Activated CD4-positive, alpha-beta T cell treated with anti-CD3 and anti-CD28 coated beads, Interleukin-2, amount 50 U/mL, for 48 hours (primary cell): ENCODE data around the gene DNM3.
"Not testable (repeated sequence)": the region's sequence is repeated elsewhere in the genome, so short reads cannot be mapped to it uniquely, and the experiment has no call there.

ENCODE experiments used
- DNase-seq, 2 experiments: peaks; one replicate each; pipeline ENCODE4 v3.0.0-alpha.2; 2020

Gene DNM3

DNA sequence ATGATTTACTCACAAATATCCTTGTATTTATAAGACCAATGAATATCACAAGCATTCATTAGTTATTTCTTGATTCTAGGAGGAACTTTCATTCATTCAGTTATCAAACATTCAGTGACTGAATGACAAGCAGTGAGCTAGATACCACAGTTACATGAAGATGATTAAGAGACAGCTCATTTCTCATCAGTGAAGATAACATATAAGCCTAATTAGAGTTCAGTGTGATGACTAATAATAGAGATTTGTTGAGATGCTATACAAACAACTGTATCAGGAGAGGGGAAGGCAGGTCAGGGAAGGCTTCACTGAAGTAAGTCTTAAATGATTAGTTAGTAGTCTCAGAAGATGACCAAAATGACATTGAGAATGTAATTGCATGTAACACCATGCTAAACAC, 564.6 kb downstream of the DNM3 start:
- no peak for DNase-seq

DNA sequence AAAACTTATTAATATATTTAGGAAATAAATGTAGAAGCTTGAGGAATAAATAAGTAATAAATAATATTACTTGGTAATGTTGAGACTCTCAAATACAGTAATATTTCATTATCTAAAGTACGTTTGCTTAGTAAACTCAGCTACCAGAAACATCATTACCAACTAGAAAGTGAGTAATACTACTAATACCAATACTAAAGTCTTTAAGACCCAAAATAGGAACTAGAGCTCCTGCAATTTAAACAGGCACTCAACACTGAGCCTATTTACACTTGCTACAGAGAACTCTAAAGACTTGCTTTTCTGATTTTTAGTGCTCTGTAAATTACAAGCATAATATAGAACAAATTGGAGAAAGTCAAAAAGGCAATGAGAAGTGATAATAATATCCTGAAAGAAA, 565.7 kb downstream of the DNM3 start:
- no peak for DNase-seq

DNA sequence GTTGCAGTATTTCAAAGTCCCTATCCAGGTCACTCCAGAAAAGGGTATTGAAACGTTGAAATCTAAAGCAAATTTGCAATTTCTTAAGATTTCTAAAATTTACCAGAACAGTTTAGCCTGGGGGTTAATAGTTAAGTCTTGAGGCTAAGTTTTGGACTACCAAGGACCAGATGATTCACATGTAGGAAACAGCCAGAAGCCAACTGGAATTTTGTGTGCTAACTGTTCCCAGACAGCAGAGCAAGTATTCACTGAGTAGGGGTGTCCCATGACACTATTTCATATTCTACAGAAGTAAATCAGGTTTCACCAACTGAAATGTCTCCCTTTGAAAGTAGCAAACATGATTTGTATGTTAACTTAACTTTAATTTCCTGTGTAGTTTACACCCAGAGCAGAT, 567.7 kb downstream of the DNM3 start:
- DNase-seq: no peak

DNA sequence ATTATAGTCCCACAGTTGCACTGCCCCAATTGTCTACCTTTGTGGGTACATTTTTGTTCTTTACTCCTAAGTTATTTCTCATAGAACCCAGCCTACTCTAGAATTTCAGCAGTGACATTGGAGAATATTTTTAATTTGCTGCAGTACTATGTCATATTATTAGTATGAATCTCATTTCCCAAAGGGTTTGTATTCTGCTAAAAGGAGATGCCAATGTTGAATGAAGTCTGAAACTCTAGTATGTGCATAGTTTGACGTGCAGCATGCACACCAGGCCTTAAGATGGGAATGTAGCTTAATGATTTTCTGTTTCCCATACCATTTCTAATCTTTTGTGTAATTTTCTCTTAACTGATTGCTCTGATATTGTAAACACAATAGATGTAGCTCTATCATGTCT, 568.7 kb downstream of the DNM3 start:
- DNase-seq: no peak

DNA sequence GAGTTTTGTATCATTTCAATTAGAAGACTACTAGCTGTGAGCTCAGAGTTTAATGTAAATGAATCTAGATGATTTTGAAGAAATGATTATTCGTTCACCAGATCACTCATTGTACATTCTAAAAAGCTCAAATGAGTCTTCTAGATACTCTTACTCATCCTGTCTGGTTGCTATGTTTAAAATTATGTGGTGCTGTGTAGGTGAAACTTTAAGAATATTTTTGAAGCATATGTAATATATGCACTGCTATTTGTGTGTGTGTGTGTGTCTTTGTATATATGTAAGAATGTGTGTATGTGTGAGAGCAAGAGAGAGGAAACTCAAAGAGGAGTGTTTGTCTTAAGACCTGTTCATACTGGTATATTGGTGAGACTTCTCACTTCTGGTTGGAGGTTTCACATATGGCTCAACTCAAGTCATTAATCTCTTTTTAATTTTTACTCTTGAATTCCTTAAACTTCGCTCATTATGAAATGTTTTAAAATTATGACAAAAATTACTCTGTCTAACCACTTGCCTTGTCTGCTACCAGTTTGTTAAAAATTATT, 570.6 kb downstream of the DNM3 start:
- no peak for DNase-seq

DNA sequence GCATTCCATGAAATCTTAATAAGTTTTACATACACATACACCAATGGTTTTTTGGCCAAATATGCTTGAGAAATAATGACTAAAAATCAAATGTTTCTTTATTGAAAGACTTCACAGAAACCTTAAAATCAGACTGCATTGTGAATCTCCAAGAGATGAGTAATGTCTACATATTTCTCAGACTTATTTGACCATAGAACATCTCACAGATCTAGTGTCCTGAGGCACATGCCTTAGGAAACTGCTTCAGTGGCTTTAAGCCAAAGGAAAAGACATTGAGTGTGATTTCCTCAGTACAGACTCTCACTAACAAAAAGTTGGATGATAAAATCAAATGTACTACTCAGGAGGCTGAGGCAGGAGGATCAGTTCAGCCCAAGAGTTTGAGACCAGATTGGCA, 573.0 kb downstream of the DNM3 start:
- no peak for DNase-seq

DNA sequence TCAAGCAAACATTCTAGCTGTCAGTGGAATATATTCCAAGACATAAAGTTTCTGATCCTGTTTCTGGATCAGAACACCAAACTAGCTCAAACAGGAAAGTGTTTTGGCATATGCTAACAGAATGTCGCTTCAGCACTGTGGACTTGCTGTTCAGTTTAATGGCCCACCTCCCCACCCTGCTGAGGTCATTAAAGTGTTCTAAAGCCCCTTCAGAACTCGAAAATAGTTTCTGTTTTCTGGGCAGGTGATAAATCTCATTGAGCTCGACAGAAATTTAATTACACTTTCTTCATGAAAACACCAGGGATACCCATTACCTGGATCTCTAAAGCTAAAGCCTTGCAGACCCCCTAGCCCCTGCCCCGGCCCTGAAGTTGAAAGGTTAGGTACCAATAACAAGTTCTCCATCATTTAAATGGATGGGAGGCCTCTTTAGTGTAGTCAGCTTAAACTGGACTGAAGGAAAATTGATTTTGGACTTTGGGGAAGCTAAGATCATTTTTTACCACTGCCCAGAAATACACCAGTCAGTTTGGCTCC, 575.3 kb downstream of the DNM3 start:
- no peak for DNase-seq

DNA sequence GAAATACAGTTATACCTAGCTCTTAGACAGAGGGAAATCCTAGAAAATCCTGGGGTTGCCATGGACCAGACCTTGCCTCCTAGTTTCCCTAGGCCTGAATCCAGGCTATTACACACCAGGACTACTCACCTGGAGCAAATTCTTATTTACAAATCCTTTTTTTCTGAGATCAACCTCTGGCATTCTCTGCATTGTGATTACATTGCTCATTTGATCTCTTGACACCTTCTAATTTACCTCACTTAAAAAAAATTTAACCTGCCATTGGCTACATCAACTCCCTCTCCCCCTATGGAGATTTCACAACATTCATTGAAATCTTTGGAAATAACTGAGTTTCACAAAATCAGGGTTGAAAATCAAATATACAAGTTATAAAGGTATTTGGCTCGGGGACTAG, 576.3 kb downstream of the DNM3 start:
- DNase-seq: no peak

DNA sequence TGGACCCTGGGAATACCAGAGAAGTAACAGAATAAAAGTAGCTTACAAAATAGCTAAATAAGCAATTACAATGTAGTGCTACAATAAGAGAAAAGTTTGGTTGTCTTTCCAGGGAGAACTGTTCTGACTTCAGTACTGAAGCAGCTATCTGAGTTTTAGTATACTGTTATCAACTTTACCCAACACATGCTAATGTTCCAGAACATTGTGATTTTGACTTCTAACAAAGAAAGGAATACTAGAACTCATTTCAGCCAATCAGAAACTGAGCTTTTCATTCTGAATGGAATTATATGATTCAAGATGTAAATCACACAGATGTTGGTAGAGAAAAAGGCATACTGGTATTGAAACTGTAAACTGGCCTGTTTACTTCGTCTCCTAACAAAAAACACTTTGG, 579.1 kb downstream of the DNM3 start, which contains the start of gene C1orf105:
TSS of gene C1orf105 (plus strand) at position 301 of the 400 bp plus-strand sequence. CDS start 201 bp downstream, outside the sequence.
- no peak for DNase-seq

DNA sequence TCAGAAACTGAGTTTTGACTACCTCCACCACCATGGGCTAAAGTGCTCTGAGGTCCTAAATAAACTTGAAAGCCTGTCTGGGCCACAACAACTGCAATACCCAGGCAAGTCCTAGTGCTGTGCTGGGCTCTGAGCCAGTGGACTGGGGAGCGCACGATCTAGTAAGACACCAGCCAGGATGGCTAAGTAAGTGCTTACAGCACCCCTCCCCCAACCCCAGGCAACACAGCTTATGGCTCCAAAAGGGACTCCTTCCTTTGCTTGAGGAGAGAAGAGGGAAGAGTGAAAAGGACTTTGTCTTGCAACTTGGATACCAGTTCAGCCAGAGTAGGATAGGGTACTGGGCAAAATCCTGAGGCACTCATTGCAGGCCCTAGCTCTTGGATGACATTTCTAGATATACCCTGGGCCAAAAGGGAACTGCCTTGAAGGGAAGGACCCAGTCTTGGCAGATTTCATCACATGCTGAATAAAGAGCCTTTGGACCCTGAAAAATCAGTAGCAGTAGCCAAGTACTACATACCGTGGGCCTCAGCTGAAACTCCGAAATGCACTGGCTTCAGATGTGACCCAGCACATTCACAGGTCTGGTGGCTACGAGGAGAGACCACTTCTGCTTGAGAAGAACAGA, 580.8 kb downstream of the DNM3 start:
- DNase-seq: no peak

DNA sequence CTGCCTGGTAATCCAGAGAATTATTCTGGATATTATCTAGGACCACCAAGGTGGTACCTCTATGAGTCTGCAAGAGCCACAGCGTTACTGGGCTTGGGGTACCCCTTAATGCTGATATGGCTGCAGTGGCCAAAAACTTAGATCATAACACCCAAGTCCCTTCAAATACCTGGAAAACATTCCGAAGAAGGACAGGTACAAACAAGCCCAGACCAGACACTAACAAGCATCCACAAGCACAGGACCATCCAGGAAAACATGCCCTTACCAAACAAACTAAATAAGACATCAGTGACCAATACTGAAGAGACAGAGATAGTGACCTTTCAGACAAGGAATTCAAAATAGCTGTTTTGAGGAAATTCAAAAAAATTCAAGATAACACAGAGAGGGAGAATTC, 582.0 kb downstream of the DNM3 start:
- no peak for DNase-seq

DNA sequence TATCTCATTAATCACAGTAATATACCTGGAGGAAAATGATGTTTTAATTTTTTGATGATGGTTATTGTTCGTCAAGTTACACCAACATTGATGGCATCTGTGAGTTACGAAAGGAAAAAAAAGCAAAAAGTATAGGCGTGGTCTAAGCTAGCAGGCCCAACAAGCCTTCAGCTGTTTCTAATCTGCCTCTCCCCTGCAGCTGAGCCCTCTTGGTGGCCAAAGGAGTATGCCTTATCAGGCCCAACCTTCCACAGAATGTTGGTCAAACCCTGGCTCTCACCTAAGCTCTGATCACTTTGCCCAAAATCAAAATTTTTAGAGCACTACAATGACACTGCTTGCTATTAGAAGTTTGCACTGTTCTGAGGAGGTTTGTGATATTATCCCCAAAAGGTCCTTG, 584.0 kb downstream of the DNM3 start:
- no peak for DNase-seq

DNA sequence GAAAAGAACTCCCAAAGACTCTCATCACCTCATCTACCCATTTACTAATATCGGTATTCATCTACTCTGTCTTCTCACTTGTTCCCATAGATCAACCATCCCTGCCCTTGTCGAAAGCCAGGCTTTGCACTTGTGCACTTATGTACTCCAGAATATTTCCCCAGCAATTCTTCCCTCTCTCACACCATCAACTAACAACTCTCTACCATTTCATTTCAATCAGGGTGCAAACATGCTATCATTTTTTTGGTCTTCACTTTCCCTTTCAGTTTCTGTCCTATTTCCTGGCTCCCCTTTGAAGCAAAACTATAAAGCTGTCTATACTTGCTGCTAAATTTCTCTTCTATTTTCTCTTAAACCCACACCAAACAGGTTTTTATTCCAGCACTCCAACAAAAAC, 585.9 kb downstream of the DNM3 start:
- DNase-seq: no peak

DNA sequence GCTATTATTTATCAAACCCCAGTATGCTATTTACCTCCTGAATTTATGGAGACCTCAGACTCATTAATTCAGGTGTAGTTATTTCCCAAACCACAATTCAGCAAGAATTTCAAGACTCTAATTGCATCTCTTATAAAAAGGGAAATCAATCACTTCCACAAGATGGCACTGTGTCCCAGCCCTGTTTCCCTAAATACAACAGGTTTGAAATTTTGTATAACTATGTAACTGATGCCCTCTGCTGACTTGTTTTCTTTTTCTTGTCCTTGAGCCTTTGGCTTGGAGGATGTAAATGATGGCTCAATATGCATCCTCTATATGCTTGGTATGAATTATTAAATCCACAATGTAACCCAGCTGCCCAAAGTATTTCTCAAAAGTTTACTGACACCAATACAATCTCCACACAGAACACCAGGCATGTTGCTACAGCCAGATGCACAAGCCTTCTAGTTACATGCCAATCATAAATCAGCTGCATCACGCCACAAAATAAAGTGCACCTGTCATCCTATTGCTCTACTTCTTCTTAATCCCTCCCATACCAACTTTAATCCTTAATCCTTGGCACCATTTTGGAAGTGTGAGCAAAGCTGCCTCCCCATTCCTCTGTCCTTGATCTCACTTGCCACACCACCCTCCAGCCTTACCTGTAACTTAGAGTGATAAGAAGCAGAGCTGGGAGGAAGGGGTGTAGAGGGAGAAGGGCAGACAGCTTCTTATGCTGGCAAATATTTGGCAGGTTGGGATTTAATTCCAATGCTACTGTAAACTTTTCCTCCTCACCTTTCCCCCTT, 588.2 kb downstream of the DNM3 start:
- peak; percentile 28 to 50 for DNase-seq

DNA sequence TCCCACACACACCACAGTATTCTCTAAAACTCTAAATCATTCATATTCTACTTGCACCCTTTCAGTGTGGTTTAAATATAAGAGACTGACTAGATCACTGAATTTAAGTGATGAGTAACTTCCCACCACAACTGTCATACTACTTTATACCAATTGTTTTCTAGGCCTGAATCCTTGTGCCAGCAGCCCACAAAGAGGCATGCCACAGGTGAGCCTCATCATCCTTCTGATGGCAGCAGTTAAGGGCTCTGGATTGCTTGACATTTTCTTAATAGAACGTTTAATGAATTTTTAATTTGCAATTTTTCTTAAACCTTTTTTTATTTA, 588.8 kb downstream of the DNM3 start:
- DNase-seq: no peak

DNA sequence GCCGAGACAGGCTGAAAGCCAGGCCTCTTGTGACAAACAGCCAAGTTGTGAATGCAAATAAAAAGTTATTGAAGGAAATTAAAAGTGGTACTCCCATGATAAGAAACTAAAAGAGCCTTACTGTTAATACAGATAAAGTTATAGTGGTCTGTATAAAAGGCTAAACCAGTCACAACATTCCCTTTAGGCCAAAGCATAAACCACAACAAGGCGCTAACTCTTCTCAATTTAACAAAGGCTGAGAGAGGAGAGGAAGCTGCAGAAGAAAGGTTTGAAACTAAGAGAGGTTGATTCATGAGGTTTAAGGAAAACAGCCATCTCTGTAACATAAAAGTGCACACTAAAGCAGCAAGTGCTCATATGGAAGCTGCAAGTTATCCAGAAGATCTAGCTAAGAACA, 589.9 kb downstream of the DNM3 start:
- DNase-seq: no peak

DNA sequence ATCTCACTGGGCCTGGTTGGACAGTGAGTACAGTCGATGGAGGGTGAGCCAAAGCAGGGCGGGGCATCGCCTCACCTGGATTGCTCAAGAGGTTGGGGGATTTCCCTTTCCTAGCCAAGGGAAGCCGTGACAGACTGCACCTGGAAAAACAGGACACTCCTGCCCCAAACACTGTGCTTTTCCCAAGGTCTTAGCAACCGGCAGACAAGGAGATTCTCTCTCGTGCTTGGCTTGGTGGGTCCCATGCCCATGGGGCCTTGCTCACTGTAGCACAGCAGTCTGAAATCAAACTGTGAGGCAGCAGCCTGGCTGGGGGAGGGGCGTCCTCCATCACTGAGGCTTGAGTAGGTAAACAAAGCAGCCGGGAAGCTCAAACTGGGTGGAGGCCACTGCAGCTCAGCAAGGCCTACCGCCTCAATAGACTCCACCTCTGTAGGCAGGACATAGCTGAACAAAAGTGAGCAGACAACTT, 590.5 kb downstream of the DNM3 start:
- peak in 1 of 2 experiments; percentile 9 for DNase-seq

DNA sequence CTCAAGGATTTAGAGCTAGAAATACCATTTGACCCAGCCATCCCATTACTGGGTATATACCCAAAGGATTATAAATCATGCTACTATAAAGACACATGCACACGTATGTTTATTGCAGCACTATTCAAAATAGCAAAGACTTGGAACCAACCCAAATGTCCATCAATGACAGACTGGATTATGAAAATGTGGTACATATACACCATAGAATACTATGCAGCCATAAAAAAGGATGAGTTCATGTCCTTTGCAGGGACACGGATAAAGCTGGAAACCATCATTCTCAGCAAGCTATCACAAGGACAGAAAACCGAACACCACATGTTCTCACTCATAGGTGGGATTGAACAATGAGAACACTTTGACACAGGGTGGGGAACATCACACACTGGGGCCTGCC, 595.9 kb downstream of the DNM3 start:
- DNase-seq: not testable (repeated sequence)

DNA sequence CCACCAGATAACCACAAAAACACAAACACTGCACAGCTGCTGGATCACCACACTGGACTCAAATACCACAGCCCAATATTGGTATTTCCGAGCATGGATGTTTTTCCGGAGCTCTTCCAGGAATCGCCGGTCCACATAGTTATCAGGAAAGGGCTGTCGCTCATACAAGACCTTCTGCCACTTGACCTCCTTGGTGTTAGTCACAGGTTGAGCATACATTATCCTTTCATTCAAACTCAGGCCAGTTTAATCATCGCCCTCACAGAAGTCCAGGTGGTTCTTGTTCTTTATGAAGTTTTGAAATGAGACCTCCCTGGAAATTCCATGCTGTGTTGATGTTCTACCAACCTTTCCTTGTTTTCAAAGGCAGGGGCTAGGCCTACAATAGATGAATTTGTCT, 601.1 kb downstream of the DNM3 start:
- no peak for DNase-seq

DNA sequence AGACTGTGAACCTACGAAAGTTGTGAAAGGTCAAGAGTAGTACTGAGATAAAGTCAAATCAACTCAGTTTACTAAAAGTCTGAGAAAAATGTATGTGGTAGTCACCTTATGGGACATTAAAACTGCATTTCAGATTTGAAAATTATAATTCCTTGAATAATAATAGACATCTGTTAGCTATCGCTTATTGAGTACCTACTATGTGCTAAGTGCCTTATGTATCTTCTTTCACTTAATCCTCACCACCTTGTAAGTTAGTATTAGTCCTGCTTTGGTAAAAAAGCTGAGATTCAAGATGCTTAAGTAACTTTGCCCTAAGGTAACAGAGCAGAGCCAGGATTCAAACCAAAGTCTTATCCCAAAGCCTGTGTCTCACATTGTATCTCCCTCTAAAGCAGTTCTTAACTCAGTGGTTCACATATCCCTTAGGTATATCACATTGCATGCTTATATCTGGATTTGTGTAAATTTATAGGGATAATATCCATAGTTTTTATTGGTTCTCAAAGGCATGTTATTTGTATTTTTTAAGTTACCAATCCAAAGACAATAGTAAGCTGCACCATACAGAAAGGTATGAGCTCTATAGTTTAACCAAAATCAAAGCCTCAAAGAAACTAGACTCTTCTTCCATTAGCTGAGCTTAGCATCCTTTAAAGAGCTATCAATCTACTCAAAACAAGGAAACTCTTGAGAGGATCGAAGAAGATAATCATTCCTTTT, 601.7 kb downstream of the DNM3 start:
- no peak for DNase-seq

DNA sequence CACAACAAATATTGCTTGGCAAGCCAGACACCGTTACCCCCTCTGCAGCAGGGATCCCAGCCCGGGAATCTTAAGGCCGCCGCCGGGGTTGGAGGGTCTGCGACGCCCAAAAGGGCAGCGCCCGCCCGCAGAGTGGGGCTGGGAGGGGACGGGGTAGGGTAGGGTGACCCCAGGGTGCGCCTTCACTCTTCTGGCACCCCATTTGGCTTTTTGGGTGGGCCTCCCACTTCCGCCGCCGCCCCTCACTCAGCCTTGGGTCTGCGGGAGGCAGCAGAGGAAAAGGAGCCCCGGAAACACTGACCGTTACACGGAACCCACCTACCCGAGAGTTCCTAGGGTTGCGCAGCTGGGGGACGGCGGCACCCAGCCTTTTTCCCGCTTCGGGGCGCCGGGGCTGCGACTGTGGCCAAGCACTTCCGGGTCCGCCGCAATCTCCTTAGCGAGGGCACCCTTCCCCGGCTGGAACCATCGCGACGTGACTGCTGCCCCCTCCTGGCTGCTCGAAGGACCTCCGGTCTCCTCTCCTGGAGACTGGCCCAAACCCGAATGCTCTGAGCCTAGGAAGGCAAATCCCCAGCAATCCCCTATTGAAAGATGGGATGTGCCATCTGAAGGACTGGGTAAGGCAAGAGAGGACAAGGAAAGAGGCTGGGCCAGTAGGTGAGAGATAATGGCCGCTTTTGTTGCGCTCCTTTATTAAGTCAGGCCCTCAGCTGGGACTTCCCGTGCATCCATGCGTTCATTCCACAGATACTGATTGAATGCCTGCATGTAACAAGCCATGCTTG, 602.6 kb downstream of the DNM3 start, which contains the start of gene PIGC:
TSS of gene PIGC (minus strand) at position 404 of the 788 bp plus-strand sequence. CDS start 1,447 bp downstream, outside the sequence.
- DNase-seq: peak; percentile 93 to 95

DNA sequence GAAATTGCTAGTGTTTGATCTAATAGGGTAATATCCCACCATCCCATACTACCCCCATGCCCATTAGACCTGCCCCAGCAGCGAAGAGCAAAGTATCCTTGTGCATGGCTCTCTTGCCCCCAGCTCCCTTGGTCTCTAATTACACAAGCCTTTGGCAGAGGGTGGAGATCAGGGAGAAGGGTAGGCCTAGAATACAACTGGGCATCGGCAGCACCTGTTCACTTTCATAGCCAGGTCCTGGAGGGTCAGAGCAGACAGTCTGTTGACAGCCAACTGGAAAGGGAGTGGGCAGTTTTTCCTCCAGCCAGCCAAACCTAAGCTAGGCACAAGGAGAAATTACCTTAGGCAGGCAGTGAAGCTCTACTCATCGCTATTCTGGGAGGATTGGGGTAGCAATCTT, 605.2 kb downstream of the DNM3 start:
- DNase-seq: no peak
